ENCODE data around the gene ASB15. TPM values are rescaled to one million over a fixed set of nuclear protein-coding genes. Genes with fewer than 3 reads are reported as not detected.

Gene ASB15
- polyA plus RNA-seq, 1 donor from 2014 or later: not detected

GRCh38 chr7:123581162-123581459 is 20.5 kb upstream of the ASB15 start:
- Histone ChIP-seq H3K9me2 (ENCODE audit: insufficient read depth, low read length) (no peaks in the 10 kb centered on the region), H3K27me3 (ENCODE audit: insufficient read depth, low read depth, low read length) (no peaks in the 10 kb centered on the region), H3K79me2 (replicated peaks; ENCODE audit: insufficient read depth, low read length) (no peaks in the 10 kb centered on the region), H3K27ac (ENCODE audit: low read length) (no peak overlapping the region), H4K20me1 (ENCODE audit: insufficient read depth) (no peaks in the 10 kb centered on the region), H2AFZ (ENCODE audit: low read depth, low read length) (no peak overlapping the region), H3K9ac (ENCODE audit: low read length) (no peak overlapping the region), H3K4me3 (ENCODE audit: low read length) (no peak overlapping the region), H3K36me3 (ENCODE audit: insufficient read depth, low read length) (no peaks in the 10 kb centered on the region), H3K9me3 (ENCODE audit: low read length) (no peaks in the 10 kb centered on the region), H3K4me2 (ENCODE audit: low read length) (no peak overlapping the region), H3F3A (ENCODE audit: insufficient read depth, low read length, poor library complexity, severe bottlenecking) (no peaks in the 10 kb centered on the region)
- TF ChIP-seq POLR2AphosphoS5 (IDR thresholded peaks at IDR 0.05) (no peak), CTCF (IDR thresholded peaks at IDR 0.05; ENCODE audit: poor library complexity, severe bottlenecking) (peak; percentile 13), SMC3 (conservative IDR thresholded peaks at IDR 0.05; ENCODE audit: poor library complexity) (no peak)

GRCh38 chr7:123583821-123584220 is 17.8 kb upstream of the ASB15 start:
- Histone ChIP-seq H3K9me3 (ENCODE audit: low read length) (no peaks in the 10 kb centered on the region), H4K20me1 (ENCODE audit: insufficient read depth) (no peaks in the 10 kb centered on the region), H3K27me3 (ENCODE audit: insufficient read depth, low read depth, low read length) (no peaks in the 10 kb centered on the region), H3K9me2 (ENCODE audit: insufficient read depth, low read length) (no peaks in the 10 kb centered on the region), H3K36me3 (ENCODE audit: insufficient read depth, low read length) (no peaks in the 10 kb centered on the region), H3K9ac (ENCODE audit: low read length) (no peak overlapping the region), H2AFZ (ENCODE audit: low read depth, low read length) (no peak overlapping the region), H3F3A (ENCODE audit: insufficient read depth, low read length, poor library complexity, severe bottlenecking) (no peaks in the 10 kb centered on the region), H3K4me2 (ENCODE audit: low read length) (no peak overlapping the region), H3K27ac (ENCODE audit: low read length) (no peak overlapping the region), H3K4me3 (ENCODE audit: low read length) (no peak overlapping the region), H3K79me2 (replicated peaks; ENCODE audit: insufficient read depth, low read length) (no peaks in the 10 kb centered on the region)
- no peak for TF ChIP-seq CTCF (IDR thresholded peaks at IDR 0.05; ENCODE audit: poor library complexity, severe bottlenecking)
- no peak for TF ChIP-seq RAD21 (conservative IDR thresholded peaks at IDR 0.05)
- TF ChIP-seq POLR2AphosphoS5 (IDR thresholded peaks at IDR 0.05): no peak
- no peak for TF ChIP-seq EP300 (conservative IDR thresholded peaks at IDR 0.05; ENCODE audit: poor library complexity, severe bottlenecking)
- no peak for TF ChIP-seq EZH2 (IDR thresholded peaks at IDR 0.05; ENCODE audit: borderline replicate concordance, insufficient read depth, low read length, poor library complexity, severe bottlenecking)
- TF ChIP-seq TAF1 (IDR thresholded peaks at IDR 0.05; ENCODE audit: low read depth): no peak
- TF ChIP-seq MXI1 (conservative IDR thresholded peaks at IDR 0.05; ENCODE audit: poor library complexity, severe bottlenecking): no peak
- TF ChIP-seq REST (IDR thresholded peaks at IDR 0.05; ENCODE audit: borderline replicate concordance): no peak
- no peak for TF ChIP-seq SMC3 (conservative IDR thresholded peaks at IDR 0.05; ENCODE audit: poor library complexity)

All from neural cell (in vitro differentiated cells).